GM19397 (cell line): ENCODE data around the gene TNFRSF18.

ENCODE experiments used
- ATAC-seq: cut with Tn5 transposase; IDR thresholded peaks from one replicate; pipeline ENCODE4 v1.9.1; 2021; ENCODE audit warnings: mild to moderate bottlenecking, moderate library complexity; ENCODE audit not compliant: unreplicated experiment

Gene TNFRSF18

DNA sequence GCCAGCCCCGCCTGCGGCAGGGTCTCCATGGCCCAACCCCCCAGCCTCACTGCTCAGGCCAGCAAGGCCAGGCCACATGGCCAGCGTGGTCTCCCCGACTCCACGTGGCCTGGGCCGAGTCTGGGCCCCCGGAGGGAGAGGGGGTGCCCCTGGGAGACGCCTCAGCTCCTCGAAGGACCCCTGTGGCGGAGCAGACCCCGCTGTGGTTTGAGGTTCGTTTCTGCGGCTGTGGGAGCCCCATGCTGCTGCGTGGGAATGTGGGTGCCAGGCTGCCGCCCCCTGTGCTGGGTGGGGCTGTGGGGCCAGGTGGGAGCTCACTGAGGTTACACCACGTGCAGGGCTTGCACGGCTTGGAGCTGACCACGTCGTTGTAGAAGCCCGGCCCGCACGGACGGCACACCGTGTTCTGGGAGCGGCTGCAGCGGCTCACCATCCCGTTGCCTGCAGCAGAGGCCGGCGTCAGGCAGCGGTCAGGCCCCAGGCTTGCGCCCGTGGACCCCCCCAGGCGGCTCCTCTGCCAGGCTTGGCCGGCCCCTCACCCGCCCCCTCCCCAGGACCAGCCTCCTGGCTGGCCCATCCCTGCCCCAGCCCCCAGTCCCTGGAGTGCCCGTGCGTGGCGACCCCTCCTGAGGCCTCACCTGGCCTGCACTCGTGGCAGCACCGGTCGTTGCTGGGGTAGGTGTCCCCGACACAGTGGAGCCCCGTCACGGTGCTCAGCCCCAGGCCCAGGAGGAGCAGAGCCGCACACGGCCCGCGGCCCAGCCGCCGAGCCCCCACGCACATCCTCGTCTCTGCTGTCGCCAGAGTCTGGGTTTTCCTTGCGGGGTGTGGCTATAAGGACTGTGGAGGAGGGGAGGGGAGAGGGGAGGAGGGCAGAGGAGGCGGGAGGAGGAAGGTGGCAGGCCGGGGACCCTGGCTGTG, 7.2 kb upstream of the TNFRSF18 start, which contains the start of gene TNFRSF4:
TSS of gene TNFRSF4 (minus strand) at position 809 of the 921 bp plus-strand sequence. CDS start at position 783, 26 bp downstream.
- ATAC-seq = no peak

DNA sequence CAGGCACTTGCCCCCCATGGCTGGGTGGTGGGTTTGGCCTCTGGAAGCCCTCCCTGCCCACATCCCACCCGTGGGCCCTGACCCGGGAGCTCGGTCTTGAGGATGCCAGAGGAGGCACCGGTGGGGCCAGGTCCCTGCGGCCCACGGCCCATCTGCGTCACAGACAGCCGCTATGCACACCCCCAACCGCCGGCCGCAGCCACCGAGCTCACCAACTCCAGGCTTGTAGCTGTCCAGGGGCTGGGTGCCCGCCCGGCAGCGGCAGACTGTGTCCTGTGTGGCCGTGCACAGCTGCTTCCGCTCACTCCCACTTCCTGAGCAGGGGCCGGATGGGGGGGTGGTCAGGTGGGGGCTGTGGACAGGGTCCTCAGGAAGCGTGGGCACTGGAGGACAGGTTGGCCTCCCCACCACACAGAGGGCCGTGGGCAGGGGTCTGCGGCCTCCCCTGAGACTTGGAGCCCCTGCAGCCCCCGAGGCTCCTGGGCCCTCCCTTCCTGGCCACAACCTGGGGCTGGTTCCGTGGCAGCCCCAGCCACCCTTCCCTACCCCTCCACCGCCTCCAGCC, 6.5 kb upstream of the TNFRSF18 start:
- no peak for ATAC-seq

DNA sequence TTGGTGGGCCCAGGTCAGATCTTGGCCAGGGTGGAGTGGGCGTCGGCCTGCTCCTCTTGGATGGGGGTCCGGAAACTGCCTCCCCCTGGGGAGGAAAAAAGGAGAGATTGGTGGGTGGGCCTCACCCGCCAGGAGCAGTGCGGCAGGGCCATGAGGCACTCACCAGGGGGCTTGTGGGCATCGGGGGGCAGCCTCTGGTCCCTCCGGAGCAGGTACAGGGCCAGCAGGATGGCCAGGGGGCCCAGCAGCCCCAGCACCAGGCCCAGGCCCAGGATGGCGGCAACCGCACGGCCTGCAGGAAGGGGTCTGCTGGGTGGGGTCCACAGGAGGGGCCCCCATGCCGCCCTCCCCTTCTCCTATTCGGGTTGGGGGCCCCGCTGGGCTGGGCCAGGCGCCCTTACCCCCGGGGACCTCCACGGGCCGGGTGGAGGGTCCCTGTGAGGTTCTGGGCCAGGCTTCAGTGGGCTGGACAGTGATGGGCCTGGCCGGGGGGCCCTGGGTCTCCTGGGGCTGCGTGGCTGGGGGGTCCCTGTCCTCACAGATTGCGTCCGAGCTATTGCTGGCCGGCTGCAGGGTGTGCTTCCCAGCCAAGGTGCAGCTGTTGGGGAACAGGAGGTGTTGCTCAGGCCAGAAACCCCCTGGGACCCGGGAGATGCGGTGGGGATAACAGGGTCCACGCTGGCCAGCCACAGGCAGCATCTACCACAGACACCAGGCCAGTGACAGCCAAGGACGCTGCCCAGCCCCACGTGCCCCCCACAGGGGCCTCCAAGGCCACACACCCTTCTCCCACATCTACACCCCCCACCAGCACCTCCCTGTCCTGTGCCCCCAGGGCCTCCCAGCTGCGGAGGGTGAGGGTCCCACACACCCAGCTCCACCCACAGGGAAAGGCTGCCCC, 5.4 kb upstream of the TNFRSF18 start:
- no peak for ATAC-seq

DNA sequence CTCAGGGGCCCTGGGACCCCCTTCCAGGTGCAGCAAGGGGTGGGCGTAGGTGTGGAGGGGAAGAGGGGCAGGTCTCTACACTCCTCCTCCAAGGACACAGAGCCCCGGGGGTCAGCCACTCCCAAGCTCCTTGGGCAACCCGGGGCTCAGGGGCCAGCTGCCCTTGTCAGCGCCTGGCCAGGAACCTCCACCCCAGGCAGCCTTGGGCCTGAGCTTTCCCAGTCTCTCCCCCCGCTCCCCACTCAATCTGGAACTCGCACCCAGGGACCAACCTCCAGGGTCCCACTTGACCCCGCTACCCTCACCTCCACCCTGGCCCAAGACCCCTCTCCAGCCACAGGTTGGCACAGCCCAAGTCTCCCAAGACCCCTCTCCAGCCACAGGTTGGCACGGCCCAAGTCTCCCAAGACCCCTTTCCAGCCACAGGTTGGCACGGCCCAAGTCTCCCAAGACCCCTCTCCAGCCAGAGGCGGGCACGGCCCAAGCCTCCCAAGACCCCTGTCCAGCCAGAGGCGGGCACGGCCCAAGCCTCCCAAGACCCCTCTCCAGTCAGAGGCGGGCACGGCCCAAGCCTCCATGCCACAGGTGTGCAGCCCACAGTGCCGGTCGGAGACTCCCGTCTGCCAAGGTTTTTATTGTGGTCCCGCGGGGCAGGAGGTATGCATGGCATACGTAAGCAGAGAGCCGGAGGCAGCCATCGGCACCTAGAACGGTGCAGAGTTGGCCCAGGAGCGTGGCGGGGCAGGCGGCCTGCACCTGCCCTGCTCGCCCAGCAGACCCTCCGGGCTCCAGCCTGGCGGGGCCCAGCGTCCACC, 4.5 kb upstream of the TNFRSF18 start:
- ATAC-seq = no peak

DNA sequence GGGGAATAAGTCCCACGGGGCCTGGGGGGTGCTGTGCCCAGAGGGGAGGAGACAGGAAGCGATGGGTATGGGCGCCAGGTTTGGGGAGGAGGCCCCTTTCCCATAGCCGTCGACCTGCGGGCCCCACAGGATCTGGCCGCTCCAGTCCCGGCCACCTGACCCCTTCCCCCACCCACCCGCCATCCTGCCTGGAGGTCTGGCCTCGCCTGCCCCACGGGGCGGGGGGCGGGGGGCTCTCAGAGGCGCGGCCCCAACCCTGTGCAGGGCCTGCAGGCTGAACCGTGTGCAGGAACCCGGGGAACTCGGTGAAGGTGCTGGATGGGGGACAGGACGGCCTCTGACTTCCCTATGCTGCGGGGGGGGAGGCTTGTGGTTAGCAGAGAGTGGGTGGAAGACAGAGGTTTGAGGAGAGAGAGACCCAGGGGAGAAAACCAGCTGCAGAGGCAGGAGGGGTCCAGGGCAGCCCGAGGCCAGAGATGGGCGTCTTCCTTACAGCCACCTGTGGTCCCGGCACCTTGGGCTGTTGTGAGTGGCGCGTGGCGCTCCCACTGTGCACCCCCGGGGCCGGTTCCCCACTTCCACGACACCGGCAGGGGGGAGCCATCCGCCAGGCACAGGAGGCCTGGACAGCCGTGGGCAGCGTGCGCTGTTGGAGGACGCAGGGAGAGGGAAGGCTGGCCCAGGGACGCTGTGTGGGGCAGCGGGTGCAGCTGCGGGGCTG, 2.5 kb upstream of the TNFRSF18 start:
- no peak for ATAC-seq

DNA sequence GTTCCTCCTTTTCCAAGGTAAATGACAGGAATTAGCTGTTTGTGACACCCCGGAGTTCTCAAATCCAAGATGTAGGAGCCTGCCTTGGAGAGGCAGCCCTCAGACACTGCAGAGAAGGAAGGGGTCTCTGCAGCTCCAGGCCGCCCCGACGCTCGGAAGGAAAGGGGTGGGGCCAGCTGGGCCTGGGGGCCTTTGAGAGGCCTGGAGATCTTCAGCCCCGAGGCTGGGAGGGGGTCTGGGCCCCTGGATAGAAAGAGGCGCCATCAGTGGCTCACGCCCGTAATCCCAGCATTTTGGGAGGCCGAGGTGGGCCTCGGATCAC, 1.1 kb upstream of the TNFRSF18 start:
- no peak for ATAC-seq

DNA sequence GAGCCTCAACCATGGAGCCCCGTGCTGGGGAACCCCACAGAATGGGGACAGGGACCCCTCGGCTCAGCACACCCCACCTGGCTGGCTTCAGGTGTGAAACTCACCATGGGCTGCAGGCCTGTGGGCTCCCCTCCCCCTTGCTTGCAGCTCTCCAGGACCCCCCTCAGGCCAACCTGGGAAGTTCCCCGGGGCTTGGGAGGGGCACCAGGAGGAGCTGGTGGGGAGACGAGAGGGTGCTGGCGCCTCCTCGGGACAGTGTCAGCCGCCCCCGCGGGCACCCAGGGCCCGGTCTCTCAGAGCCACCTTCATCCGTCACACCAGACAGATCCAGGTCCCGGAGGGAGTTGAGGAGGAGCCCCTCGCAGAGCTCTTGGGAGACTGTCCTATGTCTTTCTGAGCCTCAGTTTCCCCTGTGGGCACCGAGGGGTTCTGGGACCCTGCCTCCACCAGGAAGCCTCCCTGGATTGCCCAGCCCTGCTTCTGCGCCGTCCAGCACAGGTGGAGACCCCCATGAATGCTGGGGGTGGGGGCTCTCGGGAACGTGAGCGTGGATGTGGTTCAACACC, 657 bp upstream of the TNFRSF18 start:
- ATAC-seq = no peak

DNA sequence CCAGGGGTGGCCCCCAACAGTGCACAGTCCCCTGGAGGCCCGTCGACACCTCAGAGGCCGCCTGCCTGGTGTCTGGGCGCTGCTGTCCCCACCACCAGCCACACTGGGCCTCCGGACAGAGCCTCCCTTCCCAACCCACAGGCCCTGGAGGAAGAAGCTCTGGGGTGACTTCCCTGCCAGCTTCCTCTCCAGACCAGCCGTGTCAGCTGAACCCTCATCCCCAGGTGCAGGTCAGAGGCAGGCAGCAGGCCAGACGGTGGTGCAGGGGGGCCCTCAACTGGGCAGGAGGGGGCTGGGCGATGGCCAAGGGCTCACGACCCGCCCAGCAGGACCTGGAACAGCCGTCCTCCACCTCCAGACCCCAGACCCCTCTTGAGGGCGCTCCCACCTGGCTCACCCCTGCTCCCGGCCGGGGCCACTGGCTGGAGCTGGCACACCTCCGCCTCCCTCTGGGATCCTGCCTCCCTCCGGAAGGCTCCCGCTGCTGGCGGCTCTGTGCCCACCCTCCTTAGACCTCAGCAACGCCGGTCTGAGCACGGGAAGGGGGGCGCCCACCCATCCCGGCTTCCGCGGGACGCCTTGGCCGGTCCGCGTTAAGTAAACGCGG, 520 bp downstream of the TNFRSF18 start:
- ATAC-seq = no peak

DNA sequence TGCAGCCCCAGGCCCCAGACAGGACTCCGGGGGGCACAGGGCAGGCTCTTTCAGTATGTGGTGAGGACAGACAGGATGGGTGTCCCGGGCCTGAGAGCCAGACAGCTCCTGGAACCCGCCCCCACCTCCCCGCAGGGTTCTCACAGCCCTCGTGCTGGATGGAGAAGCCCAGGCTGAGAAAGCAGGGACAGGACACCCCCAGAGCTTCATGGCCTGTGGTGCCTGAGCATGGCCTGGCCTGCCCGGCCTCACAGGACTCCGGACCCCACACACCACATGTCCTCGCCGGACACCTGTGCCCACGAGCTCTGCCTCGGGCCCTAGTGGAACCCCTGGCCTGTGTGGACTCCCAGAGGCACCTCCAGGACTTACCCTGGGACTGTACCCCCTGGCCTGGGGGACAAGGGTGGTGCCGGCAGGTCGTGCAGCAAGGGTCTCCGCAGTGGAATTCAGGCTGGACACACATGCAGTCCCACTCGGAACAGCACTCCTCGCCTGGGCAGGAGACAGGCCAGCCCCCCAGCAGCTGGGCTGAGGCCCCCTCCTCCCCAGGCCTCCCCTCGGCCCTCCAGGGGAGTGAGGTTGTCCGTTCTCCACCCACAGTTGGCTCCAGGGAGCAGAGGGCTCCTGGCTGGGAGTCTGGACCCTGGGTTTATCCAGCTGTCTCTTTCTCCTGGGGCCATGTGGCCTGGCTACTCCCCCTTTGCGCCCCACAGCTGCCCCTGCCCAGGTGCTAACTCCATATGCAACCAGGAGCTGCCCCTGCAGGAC, 1.2 kb downstream of the TNFRSF18 start:
- ATAC-seq = no peak

DNA sequence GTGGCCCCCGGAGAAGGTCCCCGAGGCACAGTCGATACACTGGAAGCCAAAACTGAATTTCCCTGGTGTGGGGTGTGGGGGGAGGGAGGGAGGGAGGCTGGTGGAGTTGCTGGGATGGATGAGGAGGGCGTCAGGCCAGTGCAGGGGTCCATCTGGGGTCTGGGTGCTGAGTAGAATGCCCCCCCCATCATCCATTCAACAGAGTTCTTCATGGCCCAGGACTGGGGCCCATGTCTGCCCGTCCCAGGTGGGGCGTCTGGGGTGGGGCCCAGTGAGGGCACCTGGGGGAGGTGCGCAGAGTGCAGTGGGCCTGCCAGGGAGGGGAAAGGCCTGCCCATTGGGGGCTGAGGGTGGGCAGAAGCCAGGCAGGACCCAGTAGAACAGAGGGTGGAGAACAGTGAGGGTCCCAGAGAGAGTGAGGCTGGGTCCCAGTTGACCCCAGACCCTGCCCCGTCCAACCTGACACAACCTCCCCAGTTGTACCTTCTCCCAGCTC, 1.9 kb downstream of the TNFRSF18 start:
- ATAC-seq = no peak

DNA sequence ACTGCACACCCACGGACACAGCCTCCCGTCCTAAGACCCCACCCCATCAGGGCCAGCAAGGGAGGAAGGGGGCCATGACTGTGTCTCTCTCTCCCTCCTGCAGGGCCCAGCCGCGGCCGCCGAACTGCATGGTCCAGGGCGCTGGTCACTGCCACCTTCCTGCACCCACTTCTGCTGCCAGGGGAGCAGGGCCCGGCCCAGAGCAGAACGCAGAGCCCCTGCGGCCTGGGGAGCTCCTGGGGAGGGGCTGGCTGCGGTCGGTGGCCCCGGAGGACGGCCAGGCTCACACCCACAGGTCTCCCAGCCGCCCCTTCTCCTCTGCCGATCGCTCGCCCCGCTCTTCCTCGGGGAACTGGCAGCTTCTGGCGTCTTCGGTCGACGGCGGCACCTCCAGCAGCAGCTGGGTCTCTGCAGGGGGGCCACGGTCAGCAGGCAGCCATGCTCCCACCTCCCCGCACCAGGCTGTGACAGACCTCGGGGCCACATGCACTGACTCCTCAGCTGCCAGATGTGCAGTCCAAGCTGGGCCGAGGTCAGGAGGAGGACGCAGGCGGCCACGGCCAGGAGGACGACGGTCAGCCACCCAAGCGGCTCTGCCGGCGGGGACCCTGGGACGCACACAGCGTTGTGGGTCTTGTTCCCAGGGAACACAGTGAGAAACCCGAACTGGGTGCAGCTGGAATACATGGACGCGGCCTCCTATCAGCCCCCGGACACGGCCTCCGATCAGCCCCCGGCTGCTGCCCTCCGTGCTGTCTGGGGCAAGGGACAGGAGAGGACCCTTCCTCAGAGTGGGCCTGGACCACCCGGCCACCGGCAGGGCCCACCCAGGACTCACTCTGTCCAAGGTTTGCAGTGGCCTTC, 2.6 kb downstream of the TNFRSF18 start:
- ATAC-seq = no peak

DNA sequence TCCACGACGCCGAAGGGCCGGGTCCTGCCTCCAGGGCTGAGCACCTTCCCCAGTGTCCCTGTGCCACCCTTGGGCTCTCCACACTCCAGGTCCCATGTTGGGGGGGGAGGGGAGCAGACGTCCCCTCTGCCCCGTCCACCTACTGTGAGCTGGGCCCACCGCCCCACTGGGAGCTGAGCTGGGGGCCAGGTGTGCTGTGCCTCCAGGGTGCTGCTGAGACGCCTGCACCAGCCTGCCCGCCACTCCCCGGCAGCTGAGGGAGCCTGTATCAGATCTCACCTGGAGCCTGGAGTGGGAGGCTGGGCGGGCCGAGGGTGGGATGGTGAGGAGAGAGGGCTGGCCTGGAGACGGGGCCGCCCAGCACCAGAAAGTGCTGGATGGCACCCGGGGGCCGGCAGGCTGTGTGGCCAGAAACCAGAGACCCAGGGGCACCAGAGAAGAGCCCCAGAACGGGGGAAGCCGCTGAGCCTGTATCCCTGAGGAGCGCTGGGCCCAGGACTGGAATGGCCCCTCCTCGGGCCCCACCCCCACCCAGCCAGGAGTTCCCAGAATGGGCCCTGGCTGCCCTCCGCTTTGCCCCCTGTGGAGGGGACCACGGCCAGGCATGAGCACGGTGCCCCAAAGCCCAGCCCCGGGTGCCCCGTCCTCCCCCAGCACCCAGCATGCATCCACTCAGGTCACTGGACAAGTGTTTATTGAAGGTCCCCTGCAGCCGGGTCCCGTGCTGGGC, 3.4 kb downstream of the TNFRSF18 start:
- ATAC-seq = no peak

DNA sequence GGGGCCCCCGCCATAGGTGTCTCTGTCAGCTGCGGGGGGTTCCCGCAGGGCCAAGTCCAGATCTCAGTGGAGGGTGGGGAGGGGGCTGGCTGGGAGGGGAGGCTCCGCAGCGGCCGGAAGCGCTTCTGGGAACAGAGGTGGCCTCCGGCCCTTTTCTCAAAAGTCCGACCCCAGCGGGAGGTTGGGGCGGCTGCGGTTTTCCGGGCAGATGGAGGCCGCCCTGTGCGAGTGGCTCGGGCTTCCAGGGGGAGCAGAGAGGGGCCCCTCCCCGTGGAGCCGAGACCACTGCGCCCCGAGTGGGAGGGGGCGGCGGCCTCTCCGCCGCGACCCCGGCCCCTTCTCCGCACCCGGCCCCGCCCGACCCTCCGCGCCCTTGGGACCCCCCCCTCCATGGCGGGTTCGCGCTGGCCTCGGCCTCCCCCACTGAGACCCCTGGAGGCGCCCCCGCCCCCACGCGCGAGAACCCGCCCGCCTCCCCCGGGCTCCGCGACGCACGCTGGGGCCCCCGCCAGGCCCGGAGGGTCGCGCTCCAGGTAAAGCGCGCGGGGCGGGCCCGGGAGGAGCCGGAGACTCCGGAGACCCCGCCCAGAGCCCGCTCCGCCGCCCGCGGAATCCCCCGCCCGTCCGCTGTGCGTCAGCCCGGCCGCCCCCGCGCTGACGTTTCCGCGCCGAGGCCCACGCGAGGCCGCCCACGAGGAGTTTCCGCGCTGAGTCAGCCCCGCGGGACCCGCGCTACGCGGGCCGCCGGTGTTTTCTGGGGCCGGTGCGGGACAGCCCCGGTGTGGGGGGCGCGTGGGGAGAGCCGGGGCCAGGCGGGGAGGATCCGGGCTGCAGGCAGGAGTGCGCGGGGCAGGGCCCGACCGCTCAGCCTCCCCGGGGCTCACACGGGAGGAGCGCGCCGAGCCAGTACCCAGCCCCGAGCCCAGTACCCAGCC, 5.2 kb downstream of the TNFRSF18 start:
- no peak for ATAC-seq

DNA sequence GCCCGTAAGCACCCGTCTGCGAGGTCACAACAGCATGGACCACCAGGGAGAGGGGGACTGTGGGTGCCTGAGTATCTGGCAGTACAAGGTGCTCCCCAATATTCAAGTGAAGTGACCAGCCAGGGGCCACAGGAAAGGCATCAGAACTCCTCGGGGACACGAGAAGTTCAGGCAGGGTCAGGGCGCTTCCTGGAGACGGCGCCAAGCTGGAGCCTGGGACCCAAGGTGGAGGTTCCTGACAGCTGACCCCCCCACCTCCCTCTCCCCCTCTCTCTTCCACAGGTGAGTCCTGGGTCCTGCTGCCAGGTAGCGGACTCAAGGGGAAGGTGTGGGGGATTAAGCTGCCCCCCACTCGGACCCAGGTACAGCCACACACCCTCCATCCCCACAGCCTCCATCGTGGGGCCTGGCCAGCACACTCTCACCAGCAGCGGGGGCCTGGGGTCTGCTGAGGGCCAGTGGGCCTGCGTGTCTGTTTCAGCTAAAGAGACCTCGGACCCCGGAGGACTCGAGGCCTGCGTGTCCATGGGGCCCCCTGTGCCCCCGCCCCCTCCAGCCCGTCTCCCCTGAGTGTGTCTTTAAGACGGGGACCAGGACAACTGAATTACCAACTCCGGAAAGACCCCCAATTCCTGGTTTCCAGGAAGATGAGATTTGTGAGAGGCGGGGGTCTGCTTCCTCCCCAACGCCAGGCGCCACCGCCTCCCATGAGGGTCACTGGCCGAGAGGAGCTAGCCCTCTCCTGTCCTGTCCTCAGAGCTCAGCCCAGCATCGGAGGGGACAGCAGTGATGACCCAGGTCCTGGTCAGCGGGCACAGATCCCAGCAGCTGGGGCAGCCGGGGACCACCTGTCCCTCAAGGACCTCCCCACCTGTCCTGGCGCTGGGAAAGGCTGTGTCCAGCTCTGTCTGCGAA, 6.2 kb downstream of the TNFRSF18 start:
- no peak for ATAC-seq
